NB4 (cell line): Measurements from ENCODE around the gene PARD3.

Experiments
- CTCF ChIP-seq: IDR thresholded peaks from one replicate; pipeline ENCODE4 v1.5.1; 2012; ENCODE audit warnings: low read depth, low read length
- MYC ChIP-seq: IDR thresholded peaks from 2 replicates; pipeline ENCODE4 v1.6.1; 2011; ENCODE audit warnings: low read depth, low read length
- POLR2A ChIP-seq: IDR thresholded peaks from 2 replicates; pipeline ENCODE4 v1.6.1; 2011; ENCODE audit warnings: mild to moderate bottlenecking; ENCODE audit not compliant: insufficient read length; ENCODE audit errors: extremely low read depth

- TF ChIP-seq POLR2A: no peak
- no peak for TF ChIP-seq CTCF
- no peak for TF ChIP-seq MYC
Observed at GRCh38 chr10:34474555-34475273, 340.4 kb downstream of the PARD3 start.
